HG02759 (cell line): ENCODE results near the gene HS3ST2.
"Not testable (repeated sequence)": the region's sequence is repeated elsewhere in the genome, so short reads cannot be mapped to it uniquely, and the experiment has no call there.

Experiments
- ATAC-seq: cut with Tn5 transposase; IDR thresholded peaks from one replicate; pipeline ENCODE4 v1.9.1; 2021; ENCODE audit warnings: mild to moderate bottlenecking, moderate library complexity; ENCODE audit not compliant: unreplicated experiment

HS3ST2 gene

GRCh38 chr16:22874394-22874793 lies 60.4 kb downstream of the HS3ST2 start:
- ATAC-seq = no peak

GRCh38 chr16:22878955-22879354 lies 65.0 kb downstream of the HS3ST2 start:
- no peak for ATAC-seq

DNA sequence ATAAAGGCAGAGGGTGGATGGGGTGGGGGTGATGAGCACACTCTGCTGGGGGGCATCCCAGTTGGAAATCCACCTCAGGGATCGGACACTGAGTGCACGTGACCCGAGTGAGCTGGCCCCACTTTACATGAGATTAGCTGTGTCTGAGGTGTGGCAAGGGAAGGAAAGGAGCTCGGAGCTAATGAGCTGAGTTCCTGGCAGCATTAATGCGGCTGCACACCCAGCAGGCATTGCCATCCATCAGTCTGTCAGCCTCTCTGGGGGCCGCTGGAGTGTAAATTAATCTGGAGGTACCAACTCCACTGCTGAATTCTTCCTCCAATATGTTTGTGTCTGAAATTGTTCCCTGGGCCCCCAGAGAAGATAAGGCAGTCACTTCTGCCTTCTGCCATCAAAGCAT lies 65.5 kb downstream of the HS3ST2 start:
- ATAC-seq = no peak

DNA sequence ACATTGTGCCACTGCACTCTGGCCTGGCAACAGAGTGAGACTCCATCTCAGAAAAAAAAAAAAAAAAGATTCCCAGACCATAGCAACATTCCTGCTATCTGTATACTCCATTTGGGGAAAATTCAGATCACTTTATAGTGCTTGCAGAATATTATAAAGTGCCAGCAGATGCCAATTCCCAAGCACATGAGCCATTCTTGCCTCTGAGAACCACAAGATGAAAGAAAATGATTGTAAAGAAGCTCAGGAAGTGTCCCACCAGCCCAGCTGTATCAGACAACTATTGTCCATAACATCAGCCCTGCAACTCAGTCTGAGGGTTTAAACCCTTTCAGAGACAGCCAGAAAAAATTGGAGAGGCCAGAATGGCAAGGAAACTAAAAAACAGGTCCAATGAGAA lies 69.0 kb downstream of the HS3ST2 start:
- no peak for ATAC-seq

GRCh38 chr16:22885951-22886350 lies 72.0 kb downstream of the HS3ST2 start:
- no peak for ATAC-seq

DNA sequence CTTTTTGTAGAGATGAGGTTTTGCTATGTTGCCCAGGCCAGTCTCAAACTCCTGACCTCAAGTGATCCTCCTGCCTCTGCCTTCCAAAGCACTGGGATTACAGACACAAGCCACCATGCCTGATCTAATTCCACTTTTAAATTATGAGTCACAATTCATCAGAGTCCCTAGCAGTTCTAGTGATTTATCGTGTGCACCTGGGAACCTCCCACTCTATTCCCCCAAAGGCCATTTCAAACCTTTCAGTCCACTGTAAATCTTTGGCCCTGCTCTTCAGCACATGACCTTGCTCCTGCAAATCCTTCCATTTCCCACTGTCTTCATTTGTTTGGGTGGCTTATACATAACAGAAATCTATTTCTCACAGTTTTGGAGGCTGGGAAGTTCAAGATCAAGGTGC lies 73.0 kb downstream of the HS3ST2 start:
- ATAC-seq = no peak

- ATAC-seq = no peak
Observed at GRCh38 chr16:22887445-22887844, 73.5 kb downstream of the HS3ST2 start.

GRCh38 chr16:22888791-22889190 lies 74.8 kb downstream of the HS3ST2 start:
- no peak for ATAC-seq

- ATAC-seq = no peak
Observed at GRCh38 chr16:22890976-22891375, 77.0 kb downstream of the HS3ST2 start.

GRCh38 chr16:22897184-22897583 lies 83.2 kb downstream of the HS3ST2 start:
- ATAC-seq = no peak

DNA sequence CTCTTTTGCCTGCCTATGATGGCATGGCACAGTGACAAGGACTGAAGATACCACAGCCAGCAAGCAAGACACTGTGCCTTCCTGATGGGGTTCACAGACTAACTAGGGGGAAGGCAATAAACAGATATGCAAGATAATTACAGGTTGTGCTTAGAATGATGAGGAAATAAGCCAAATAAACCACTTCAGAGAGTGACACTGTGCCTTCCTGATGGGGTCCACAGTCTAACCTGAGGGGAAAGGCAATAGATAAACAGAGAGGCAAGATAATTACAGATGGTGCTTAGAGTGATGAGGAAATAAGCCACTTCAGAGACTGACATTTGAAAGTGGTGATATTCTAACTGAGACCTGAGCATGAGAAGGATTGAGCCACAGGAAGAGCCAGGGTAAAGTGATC lies 84.2 kb downstream of the HS3ST2 start:
- ATAC-seq = no peak

GRCh38 chr16:22898874-22899348 lies 84.9 kb downstream of the HS3ST2 start:
- ATAC-seq = no peak

GRCh38 chr16:22899567-22899966 lies 85.6 kb downstream of the HS3ST2 start:
- not testable (repeated sequence) for ATAC-seq

DNA sequence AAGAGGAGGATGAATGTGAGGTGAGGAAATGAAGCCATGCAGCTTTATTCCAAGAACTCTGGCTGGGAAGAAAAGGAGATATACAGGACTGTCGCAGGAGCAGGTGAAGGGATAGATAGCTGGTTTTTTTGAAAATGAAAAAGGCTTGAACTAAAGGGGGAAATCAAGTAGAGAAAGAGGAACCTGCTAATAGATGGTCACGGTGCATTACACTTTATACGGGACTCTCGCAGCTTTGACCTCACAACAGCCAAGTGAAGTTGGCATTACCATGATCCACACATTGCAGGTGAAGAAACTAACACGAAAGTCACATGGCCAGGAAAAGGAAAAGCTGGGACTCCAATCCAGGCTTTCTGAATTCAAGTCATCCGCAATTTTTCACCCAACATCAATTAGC lies 86.9 kb downstream of the HS3ST2 start:
- ATAC-seq = no peak

DNA sequence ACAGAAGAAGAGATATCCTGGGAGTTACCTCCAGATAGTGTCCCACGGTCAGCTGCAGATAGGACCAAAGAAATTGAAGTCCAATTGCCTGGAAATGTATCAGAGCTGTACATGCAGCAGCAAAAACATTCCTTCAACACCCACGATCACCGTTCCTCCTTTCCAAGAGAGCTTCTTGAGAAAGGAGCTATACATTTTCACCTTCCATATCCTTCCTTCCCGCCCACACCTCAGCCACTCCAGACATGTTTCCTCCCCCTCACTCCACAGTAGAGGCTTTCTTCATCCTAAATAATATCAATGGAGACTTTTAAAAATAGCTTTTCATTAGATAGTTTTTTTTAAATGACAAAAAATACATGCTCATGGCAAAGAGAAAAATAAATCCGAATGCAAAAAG lies 87.6 kb downstream of the HS3ST2 start:
- no peak for ATAC-seq

DNA sequence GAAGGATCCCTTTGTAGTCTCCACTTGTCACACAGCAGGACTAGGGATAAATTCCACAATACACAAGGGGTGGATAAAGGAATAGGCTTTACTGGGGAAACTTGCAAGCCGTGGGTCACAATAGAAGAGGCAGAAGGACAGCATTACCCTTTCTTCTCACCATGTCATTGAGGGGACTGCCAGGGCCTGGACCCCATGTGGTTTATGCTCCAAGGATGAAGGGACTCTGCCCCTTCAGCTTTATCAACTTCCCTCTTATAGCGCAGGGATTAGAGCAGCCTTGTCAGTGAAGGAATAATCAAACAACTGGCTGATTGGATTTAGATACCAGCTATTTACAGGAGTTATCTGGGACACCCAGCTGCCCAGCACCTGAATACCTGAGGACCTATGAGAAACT lies 89.8 kb downstream of the HS3ST2 start:
- no peak for ATAC-seq

- ATAC-seq = no peak
Observed at GRCh38 chr16:22912654-22913053, 98.7 kb downstream of the HS3ST2 start.

DNA sequence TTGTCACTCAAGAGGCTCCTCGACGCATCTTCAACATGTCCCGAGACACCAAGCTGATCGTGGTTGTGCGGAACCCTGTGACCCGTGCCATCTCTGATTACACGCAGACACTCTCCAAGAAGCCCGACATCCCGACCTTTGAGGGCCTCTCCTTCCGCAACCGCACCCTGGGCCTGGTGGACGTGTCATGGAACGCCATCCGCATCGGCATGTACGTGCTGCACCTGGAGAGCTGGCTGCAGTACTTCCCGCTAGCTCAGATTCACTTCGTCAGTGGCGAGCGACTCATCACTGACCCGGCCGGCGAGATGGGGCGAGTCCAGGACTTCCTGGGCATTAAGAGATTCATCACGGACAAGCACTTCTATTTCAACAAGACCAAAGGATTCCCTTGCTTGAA lies 101.0 kb downstream of the HS3ST2 start:
- ATAC-seq = no peak

DNA sequence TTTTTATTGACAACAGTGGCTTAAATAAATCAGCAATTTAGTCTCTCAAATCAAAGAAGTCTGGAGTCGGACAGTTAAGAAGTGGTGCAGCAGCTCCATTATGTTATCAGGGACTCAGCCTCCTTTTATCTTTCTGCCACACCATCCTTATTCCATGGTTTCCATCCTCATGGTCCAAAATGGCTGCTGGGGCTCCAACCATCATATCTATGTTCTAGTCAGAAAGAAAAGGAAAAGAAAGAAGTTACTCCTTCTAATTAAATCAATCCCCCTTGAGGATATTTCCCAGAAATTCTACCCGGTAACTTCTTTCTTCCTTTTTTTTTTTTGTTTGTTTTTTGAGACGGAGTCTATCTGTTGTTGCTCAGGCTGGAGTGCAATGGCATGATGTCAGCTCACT lies 109.5 kb downstream of the HS3ST2 start:
- no peak for ATAC-seq

DNA sequence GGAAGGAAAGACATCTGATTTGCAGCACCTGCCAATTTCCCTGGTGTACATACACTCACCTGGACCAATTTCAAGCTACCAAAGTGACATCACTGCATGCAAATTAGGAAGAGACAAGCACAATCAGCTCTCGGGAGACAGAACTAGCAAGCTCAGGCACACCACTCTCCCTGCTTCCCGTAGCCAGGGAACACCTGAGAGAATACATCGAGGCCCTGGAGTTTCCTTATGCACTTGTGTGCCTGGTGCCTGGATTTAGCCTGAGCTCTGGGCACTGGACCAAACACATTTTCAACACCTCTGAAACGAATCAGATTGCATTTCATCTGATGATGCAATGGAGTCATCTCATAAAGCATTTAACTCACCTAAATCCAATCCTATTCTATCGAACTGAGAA lies 110.5 kb downstream of the HS3ST2 start:
- no peak for ATAC-seq

DNA sequence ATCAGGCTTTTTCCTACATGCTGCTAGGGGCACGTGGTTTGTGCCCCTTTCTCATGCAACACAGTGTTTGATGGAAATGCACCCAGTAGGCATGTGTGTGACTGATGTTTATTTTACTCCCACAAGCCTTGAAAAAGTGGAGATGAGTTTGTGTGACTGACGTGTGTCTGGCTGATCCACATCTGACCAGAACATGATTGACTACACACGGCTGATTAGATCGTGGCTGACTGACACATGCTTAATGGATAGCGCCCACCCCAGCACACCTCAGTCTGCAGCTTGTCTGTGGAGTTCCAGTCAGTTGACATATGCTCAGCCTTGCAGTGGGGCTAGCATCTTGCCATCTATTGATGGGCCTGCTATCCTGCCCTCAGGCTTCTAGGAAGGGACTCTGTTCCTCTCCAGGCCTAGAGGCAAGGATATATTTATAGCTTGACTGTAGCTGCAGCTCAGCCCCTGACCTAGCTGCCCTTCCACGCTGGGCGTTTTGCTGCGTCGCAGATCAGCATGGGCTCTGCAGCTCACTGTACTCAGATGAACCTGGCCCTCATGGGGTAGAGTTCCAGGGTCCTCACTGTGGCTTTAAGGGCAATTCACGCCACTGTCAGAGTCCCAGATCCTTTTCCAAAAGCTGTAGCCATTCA lies 112.3 kb downstream of the HS3ST2 start:
- ATAC-seq = no peak

DNA sequence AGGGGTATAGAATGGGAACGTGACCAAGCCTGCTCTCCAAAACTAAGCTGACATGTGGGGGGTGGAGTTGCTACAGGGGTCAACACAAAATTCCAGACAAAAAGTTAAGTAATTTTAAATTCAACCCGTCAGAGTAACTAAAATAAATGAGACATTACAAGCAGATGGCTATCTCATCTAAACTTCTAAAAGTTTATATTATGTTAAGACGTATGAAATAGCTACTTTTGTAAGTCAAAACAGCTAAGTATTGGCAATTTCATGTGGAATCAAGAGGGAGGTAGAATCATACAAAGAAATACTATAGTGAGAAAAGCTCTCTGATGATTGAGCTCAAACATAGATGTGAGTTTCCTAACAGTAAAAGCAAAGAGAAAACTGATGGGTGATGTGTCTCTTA lies 113.3 kb downstream of the HS3ST2 start:
- ATAC-seq = no peak

- ATAC-seq = no peak
Observed at GRCh38 chr16:22928882-22929435, 115.0 kb downstream of the HS3ST2 start.
